HG02763 (cell line): ENCODE data around the gene ZNF770.
"Not testable (repeated sequence)": the region's sequence is repeated elsewhere in the genome, so short reads cannot be mapped to it uniquely, and the experiment has no call there.

ENCODE experiments used
- ATAC-seq: cut with Tn5 transposase; IDR thresholded peaks from one replicate; pipeline ENCODE4 v1.9.1; 2021; ENCODE audit warnings: mild to moderate bottlenecking, moderate library complexity; ENCODE audit not compliant: unreplicated experiment

Gene ZNF770

DNA sequence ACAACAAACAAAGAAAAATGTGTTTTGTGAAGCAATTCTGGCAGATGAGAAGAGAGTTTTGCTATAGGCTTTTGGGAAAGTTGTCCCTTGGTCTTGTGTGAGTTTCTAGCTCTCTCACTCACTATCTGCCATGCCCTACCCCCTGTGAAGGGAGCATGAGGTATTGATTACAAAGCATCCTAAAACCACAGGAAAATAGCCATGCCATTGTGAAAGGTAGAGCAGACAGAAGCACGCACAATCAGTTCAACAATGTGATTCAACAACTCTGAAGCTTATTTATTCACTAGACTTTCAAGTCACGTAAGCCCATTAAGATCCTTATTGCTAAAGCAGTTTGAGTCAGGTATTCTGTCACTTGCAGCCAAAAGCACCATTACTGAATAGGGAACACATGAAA is 12.0 kb downstream of the ZNF770 start:
- no peak for ATAC-seq

DNA sequence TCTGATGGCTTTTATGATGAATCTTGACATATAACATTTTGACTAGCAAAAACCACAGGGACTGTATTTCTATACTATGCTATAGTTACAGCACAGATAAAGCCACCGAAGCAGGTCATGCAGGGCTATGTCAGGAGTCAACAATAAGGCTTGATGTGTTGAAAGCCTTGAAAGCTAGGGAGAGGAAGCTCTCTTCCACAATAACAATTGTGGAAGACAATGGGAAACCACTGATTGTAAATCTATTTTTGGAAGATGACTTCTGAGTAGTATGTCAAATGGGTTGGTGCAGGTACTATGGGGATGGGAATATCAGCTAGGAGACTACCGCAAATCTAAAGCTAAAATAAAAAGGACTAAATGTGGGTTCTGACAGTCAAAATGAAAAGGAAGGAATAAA is 14.6 kb downstream of the ZNF770 start:
- no peak for ATAC-seq

DNA sequence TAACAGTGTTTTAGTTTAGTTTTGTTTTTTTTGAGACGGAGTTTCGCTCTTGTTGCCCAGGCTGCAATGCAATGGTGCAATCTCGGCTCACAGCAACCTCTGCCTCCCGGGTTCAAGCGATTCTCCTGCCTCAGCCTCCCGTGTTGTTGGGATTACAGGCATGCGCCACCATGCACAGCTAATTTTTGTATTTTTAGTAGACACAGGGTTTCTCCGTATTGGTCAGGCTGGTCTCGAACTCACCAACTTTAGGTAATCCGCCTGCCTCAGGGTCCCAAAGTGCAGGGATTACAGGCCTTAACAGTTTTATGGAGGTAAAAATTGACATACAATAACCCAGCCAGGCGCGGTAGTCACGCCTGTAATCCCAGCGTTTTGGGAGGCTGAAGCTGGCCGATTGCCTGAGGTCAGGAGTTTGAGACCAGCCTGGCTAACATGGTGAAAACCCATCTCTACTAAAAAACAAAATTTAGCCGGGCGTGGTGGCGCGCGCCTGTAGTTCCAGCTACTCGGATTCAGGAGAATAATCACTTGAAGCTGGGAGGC is 17.9 kb downstream of the ZNF770 start:
- ATAC-seq: not testable (repeated sequence)

DNA sequence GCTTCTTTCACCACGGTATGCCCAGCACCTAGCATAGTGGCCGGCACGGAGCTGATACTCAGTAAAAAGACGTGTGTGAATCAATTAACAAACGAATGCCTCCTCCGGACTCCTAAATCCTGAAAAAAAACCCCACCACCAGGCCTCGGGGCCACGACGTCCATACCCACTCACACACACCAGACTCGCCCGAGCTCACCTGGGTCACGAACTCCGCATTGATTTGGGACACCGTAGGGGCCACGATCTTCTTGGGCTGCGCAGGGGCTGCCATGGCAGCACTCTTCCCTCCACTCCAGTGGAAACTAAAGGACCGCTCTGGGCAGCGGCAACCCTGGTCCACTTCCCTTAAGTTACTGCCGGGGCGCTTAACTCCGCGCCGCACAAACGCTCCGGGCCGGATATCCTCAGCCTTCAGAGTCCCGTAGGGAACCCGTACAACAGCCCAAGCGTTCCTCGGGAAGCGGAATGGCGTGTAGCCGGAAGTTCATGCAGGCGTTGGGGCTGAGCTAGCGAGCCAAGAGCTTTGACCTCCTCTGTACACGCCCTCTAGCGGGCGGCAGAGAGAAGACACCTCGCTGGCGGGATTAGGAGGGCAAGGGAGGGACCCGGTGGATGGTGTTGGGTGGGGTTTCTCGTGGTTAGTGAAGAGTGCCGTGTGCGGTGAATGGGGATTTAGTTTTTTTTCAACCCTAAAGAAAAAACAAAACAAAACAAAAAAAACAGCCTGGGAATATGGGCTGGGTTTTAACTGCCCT is 18.6 kb downstream of the ZNF770 start, which contains the start of gene AQR:
Gene AQR (minus strand): TSS at position 403 of the 758 bp plus-strand sequence. CDS start 129 bp downstream, at position 274.
- peak; percentile 98 for ATAC-seq

DNA sequence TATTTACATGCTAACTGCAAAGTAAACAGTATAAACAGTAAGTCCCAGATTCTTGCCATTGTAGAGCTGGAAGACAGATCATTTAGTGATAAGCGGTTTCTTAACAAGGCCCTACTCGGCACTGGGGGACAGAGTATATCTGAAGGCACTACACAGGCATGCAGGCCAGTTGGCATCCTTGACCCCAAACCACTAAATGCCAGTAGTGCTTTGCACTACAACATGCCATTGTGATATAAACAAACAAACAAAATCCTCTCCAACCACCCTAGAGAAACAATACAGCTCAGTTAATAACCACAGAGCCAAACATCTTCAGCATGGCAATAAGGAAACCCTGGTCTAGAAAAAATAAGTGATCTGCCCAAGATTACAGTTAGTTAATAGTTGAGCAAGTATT is 23.8 kb downstream of the ZNF770 start:
- ATAC-seq: no peak

DNA sequence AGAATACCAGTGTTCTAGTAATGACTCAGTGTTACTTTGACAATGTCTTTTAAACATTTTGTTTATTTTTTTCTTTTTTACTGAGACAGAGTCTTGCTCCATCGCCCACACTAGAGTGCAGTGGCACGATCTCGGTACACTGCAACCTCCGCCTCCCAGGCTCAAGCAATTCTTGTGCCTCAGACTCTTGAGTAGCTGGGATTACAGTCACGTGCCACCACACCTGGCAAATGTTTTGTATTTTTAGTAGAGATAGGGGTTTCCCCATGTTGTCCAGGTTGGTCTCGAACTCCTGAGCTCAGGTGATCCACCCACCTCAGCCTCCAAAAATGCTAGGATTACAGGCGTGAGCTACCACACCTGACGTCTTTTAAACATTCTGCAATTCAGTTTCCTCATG is 34.2 kb downstream of the ZNF770 start:
- ATAC-seq: no peak

DNA sequence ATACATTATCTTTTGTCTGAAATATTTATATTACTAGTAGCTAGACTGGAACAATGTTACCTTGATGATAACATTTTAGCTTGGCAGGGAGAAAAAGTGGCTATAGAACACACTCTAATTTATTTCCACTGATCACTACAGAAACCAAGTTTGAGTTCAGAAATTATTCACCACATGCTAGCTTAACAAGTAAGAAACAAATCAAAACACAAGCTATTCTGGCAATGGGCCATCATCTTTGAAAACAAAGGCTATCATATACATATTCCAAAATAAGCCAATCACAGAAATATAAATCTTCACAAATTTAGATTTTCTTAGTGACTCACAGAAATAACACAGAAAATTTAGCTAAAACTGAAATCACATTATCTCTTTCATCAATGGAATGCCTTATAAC is 35.6 kb downstream of the ZNF770 start:
- ATAC-seq: no peak

GRCh38 chr15:34951993-34952392 is 36.1 kb downstream of the ZNF770 start:
- ATAC-seq: no peak

GRCh38 chr15:34944936-34945335 is 43.2 kb downstream of the ZNF770 start:
- ATAC-seq: no peak

DNA sequence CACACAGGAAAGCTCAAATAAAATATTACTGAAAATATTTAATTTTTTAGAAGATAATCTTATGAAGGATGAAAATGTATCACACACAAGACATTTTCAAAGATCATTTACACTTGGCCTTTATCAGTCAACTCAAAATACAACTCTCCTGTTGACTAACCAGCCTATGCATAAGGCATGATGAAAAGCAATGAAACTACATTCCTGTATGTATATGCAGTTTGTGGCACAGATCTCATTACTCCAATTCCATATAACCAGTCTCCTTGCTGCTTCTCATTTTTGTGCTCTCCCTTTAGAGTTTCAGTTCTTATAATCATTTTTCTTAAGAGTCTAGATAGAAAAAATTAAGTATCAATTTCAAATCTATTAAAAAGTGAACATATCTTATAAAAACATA is 44.4 kb downstream of the ZNF770 start:
- ATAC-seq: no peak

- ATAC-seq: not testable (repeated sequence)
Measured at GRCh38 chr15:34943264-34943663, 44.8 kb downstream of the ZNF770 start.

- ATAC-seq: no peak
Measured at GRCh38 chr15:34942363-34942762, 45.7 kb downstream of the ZNF770 start.

DNA sequence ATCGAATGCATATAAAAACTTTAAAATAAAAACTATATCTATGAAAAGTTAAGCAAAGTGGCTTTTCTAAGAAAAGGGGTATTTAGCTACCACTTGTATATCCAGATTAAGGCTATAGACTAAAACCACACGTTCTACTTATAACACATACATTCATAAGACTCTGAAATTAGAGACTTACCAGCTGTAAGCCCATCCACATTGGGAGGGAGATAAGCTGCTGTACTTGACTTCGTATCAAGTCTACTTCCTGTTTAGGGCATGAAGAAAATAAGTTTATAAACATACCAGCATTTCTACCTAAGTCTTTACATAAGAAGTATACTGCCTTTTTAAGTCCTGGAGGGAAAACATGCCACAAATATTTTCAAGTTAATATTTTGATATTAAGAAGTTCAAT is 46.3 kb downstream of the ZNF770 start:
- ATAC-seq: no peak

- ATAC-seq: no peak
Measured at GRCh38 chr15:34941185-34941698, 46.8 kb downstream of the ZNF770 start.

- no peak for ATAC-seq
Measured at GRCh38 chr15:34933432-34933975, 54.6 kb downstream of the ZNF770 start.

GRCh38 chr15:34928349-34928748 is 59.7 kb downstream of the ZNF770 start:
- not testable (repeated sequence) for ATAC-seq
